ENCODE results near the gene HIGD1C.
"Not testable (repeated sequence)": the region's sequence is repeated elsewhere in the genome, so short reads cannot be mapped to it uniquely, and the experiment has no call there.

The HIGD1C gene

DNA sequence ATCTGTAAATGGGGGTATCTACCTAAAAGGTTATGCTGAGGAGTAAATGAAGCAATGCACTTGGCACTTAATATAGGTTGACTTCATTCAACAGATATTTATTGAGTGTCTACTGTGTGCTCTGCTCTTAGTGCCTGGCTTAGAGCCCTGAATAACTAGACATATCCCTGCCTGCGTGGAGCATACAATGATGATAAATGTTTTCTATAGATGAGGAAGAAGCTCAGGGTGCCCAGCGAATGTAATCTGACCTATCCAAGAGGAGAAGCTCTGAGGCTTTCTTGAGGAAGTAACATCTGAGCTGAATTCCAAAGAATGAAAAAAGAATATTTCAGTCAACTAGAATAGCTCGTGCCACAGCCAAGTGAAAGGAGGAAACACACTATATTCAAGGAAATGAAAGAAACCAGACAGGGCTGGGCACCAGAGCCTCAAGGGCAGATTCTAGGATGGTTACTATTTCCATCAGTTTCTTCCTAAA is 17.9 kb upstream of the HIGD1C start:
- no peak for DNase-seq

GRCh38 chr12:50934981-50935807 is 17.1 kb upstream of the HIGD1C start:
- no peak for DNase-seq

DNA sequence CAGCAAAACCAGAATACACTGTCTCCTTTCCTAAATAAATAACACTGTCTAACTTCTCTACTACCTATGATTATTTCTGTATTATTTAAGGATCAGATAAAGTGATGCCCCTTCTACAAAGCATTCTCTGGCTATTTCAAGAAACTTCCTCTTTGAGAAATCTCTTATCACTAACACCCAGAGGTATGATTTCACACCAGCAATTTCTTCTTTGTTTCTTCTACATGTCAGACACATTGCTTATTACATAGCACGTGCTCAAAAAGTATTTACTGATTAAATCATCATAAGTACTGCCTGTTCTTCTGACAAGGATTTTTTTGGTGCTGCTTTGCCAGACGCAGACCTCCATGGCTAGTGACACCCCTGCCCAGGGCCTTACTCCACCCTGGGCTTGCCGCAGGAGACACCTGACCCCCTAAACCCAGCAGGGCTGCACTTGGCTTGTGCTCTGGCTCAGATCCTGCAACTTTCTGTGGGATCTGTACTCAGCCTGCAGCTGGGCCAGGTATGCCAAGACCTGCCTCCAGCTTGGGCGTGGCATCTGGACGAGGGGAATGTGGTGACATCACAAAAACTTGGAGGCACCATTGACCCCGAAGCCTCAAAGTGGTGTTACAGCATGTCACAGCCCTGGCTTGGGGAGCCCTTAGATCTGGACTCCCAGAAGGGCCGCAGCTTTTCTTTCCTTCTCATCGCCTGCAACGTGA is 15.4 kb upstream of the HIGD1C start:
- no peak for DNase-seq

GRCh38 chr12:50937653-50938052 is 14.7 kb upstream of the HIGD1C start:
- no peak for DNase-seq

DNA sequence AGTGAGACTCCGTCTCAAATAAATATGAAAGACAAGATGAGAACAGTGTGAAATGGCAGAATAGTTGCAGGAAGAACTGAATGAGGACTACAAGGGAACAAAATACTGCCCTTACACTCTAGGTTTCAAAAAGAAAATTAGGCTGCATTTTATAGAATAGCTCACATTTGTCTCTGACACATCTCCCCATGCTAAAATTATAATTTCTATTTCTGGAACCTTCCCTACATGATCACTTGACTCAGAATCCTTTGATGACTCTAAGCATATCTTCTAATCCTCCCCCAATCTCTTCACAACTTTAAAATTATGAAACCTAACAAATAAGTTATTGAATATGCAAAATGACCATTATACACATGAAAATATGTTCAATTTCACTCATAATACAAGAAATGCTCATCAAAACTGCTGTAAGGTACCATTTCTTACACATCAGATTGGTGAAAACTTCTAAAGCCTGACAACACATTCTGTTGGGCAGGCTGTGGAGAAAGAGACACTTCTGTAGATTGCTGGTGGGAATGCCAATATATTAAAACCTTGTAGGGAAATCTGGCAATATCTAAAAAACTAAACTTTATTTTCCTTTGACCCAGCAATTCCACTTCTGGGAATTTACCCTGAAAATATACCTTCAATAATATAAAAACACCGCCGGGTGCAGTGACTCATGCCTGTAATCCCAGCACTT is 4.3 kb upstream of the HIGD1C start:
- no peak for DNase-seq

- DNase-seq, result no peak
Measured at GRCh38 chr12:50948798-50949197, 3.5 kb upstream of the HIGD1C start.

DNA sequence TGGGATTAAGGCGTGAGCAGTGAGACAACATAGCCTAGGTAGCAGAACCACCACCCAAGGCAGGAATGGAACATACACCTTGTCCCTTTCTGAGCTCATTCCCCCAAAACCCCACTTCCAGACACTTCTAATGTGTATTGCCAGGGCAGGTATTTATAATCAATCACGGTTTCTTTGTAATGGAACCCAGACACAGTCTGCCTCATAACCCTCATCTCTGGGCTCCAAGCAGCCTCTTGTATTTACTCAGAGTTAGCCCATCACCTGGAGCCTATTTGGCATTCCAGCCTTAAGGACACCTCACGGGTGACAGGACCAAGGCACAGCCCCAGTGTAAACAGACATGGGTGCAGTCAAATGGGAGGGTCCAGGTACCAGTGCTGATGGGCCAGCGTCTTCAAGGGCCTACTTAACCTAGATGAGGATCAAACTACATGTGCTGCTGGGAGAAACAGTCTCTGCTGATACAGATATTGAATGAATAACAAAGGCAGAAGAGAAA is 2.5 kb upstream of the HIGD1C start:
- DNase-seq, result no peak

DNA sequence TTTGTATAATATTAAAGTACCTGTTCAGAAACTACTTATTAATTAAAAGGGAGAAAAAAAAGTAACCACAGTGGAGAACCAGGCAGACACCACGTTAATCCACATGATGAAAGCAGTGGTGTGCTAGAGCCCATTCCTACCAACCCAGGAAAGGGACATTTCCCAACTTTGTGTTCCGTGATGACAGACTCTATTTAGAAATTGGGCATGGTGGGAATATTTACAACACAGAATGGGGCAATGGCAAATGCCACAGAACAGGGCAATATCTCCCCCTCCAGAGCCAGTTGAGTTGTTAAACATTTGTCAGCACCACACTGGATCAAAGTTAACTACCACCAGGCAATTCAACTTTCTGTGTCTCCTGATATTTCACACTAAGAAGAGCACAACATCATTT is 1.2 kb upstream of the HIGD1C start:
- no peak for DNase-seq

GRCh38 chr12:50953047-50953446 is 703 bp downstream of the HIGD1C start:
- no peak for DNase-seq

DNA sequence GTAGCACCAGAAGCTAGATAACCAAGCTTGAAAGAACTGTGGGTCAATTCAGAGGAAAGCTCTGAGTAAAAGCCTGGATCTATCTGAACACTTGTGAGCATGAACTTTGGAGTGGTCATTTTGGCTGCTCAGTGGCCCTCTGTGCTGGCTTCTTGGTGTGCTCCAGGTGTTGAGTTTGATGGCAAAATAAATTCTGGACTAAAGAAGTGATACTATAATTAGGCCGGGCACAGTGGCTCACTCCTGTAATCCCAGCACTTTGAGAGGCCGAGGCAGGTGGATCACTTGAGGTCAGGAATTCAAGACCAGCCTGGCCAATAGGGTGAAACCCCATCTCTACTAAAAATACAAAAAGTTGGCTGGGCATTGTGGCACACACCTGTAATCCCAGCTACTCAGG is 2.4 kb downstream of the HIGD1C start:
- DNase-seq, result not testable (repeated sequence)

- DNase-seq, result no peak
Measured at GRCh38 chr12:50955288-50955687, 2.9 kb downstream of the HIGD1C start.

DNA sequence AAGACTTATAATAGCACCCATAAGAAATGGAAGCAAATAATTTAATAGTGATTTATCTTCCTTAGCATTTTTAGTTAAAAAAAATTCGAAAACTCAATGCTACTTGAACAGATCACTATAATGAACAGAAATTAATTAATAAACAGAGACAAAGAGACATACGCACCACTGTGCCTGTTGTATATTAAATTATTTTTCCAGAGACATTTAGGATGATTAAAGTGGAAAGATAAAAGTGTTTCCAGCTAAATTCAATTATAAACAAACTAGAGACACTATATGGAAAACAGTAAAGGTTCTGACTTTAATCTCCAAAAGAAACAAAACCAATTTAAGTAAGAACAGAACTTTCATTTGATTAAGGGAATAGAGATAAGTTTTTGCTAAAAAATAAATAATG is 3.4 kb downstream of the HIGD1C start:
- no peak for DNase-seq

DNA sequence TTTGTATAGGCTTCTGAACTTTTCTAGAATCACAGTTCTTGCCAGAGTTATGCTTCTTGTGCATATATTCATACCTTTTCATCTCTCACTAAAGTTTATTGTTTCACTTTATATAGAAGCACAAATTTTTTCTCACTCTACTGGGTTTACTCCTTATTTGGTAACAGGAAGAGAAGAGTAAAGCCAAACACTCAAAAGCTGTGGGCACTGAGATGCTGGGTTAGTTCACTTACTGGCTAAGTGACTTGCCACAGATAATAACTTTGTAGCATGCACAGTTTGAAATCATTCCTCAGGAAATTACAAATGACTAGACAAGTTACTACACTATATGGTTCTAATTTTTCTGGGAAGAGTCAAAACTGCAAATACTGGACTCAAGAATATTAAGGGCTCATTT is 7.8 kb downstream of the HIGD1C start:
- no peak for DNase-seq

- DNase-seq, result no peak
Measured at GRCh38 chr12:50961708-50962107, 9.4 kb downstream of the HIGD1C start.

- DNase-seq, result no peak
Measured at GRCh38 chr12:50964432-50964831, 12.1 kb downstream of the HIGD1C start.

DNA sequence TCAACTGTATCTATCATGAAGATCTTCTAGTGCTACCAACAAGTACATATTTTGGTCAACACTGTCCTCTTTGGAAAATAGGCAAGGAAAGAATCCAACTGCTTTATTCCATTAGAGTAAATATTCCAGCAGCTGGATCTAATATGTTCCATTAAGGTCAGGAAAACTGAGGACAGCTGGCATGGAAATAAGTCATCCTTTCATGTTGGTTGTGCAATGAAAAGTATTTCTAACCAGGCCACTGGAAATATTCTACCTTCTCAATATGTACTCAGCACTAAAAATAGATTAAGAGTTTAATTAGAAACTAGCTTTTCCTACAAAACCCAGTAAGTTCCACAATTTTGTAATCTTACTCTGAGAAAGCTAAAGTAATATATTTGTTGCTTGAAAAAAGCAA is 19.6 kb downstream of the HIGD1C start:
- DNase-seq, result no peak

GRCh38 chr12:50979369-50980052 is 27.2 kb downstream of the HIGD1C start:
- no peak for DNase-seq

DNA sequence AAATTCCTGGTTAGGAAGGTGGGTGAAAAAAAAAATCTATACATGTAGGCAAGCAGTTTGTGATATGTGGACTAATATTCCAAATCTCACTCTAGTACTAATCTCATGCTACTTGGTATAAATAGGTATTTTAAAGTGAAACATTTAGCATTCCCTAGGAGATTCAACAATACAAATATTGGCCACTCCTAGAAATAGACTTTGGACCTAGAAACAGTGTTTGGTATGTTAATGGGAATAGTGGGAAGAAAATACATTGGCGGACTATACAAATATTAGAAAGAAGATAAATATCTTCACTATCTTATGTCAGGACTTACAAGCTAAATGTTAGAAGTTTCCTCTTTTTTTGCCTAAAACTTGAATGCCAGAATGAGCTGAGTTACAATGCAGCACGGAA is 28.2 kb downstream of the HIGD1C start:
- no peak for DNase-seq

DNA sequence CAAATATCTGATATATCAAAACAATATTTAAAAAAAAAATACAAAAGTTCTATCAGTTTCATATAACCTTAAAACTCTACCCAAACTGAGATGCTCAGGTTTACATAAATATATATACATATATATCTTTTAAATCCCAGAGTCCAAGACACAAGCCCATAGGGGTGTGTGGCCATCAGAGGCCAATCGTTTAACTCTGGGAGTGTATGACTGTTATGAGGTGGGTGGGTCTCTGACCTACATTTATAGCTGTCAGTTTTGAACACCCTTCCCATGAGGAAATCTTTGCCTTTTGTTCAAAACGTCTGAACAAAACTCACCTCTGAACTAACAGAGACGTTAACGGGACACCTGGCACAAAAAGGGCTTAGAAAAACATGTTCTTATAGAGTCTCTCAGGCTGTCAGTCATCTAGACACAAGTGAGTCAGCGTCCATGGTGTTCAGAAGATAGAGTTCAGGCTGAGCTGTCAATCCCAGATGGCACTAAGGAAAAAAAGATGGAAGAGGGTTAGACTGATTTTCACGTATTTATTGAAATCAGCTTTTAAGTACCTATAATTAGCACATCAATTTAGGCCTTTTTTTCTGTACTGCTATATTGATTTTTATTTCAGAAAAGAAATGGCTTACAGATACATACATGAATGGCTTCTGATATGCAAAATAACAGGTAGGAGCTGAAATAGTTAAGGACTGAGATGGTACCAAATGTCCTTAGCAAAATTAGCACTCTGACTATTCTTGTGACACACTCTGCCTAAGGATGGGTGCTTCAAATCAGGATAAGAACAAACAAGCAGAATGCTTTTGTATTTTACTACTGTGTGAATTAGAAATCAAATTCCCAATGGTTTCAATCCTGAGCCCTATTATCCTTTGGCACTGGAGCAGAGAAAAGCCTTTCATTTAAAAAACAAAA is 29.2 kb downstream of the HIGD1C start:
- no peak for DNase-seq

GRCh38 chr12:50984586-50985298 is 32.4 kb downstream of the HIGD1C start:
- no peak for DNase-seq

DNA sequence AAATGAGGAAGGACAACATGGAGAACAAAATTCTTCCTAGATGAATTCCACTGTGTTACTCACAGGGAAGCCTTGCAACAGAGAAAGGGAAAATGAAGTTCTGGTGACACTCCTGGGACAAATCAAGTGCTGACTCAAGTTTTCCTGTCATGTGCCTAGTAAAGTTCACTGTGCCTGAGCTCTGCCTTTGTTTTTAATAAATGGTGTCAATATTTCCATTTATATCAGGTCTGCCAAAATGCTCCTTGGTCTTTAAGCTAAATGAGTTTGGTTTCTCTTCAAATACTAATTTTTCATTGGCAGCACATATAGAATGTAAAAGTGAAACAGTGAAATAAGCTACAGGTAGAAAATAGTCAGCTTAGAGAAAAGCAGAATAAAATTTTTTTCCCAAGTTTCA is 33.0 kb downstream of the HIGD1C start:
- no peak for DNase-seq
